A549 (cell line): Measurements from ENCODE around the gene ZNF540.

Source experiments
- ESRRA ChIP-seq: fragments of 150-350 bp; IDR thresholded peaks from 2 replicates; pipeline ENCODE4 v1.6.1; 2014; ENCODE audit warnings: mild to moderate bottlenecking, low read length, borderline replicate concordance
- HDAC2 ChIP-seq: fragments of 200-600 bp; sonication (generic); IDR thresholded peaks from 2 replicates; pipeline ENCODE4 v1.6.1; 2016
- POLR2A ChIP-seq: IDR thresholded peaks from 2 replicates; pipeline ENCODE4 v1.6.1; 2012; ENCODE audit warnings: mild to moderate bottlenecking, low read length
- TF ChIP-seq, protein P1 (sequence below): IDR thresholded peaks from 2 replicates; pipeline ENCODE4 v1.6.1; 2012

DNA sequence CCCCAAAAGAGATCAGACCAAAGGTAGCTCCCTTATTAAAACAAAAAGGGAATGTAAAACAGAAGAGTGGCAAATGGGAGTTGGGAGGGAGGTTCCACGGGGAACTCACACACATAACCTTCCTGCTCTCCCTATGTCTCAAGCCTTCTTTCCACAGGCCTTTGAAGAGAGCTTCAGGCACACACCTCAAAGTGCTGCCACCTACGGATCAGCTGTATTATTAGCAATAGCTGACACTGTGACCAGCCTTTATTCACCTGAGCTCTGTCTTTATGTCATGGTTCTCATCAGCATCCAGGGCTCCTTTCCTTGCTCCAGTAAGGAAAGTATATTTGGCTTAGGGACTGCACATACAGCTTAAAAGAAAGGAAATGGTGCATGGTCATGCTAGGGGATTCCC is 11.3 kb upstream of the ZNF540 start:
- no peak for TF ChIP-seq HDAC2
- no peak for TF ChIP-seq ESRRA
- TF ChIP-seq, protein P1, sequence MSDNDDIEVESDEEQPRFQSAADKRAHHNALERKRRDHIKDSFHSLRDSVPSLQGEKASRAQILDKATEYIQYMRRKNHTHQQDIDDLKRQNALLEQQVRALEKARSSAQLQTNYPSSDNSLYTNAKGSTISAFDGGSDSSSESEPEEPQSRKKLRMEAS, result no peak
- no peak for TF ChIP-seq POLR2A
